Coronary artery (tissue), 2 donors: ENCODE measurements around the gene TMEM238L.

Experiments used
- DNase-seq: peaks from one replicate; pipeline ENCODE4 v3.0.0-alpha.2; 2017; ENCODE audit warnings: low spot score
- H3K27ac ChIP-seq, 2 donors: fragments of 200-600 bp; sonication (generic); one replicate each; pipeline ENCODE4 v1.5.1; 2016 to 2019
- H3K4me3 ChIP-seq: fragments of 200-600 bp; sonication (generic); 2 replicates; pipeline ENCODE4 v1.5.1; 2016; ENCODE audit warnings: mild to moderate bottlenecking, moderate library complexity
- CTCF ChIP-seq: fragments of 200-600 bp; sonication (generic); IDR thresholded peaks from one replicate; pipeline ENCODE4 v1.5.1; 2019; ENCODE audit warnings: antibody characterized with exemption

Gene TMEM238L

GRCh38 chr17:10837921-10838320 lies 34.0 kb upstream of the TMEM238L start, which contains the start of gene PIRT:
PIRT (minus strand) TSS chr17:10838087; CDS start chr17:10825645, 12,442 bp downstream.
- Histone ChIP-seq H3K4me3 (no peak within 1 kb of the TSS), H3K27ac (no peak within 1 kb of the TSS)
- no peak for TF ChIP-seq CTCF
- no peak for DNase-seq

DNA sequence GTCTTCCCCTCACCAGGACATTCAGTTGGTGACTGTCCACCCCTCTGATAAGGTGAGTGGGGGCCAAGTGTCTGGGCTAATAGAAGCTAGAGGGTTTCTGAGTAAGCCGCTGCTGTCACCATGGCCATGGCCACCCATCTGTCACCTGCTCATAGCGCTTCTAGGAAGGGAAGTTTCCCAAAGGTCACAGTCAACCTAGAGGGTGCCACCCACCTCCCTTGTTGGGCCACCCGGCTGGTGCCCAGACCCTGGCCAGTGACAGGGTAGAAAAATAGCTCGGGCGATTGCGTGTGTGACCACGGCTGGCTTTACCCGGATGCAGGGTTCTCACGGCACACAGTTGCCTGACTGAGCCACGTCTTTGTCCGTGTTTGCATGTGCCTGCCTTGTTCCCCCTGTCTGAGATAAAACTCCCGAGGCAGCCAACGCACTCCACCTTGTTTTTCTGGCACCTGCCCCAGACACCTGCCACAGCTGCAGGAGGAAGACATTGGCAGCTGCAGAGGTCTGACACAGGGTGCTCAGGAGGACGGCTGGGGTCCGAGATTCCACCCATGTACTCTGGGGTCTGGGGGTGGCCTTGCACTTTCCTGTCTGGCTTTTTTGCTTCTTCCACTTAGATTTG lies 33.2 kb upstream of the TMEM238L start:
- no peak for TF ChIP-seq CTCF
- no peak overlapping the region for H3K27ac ChIP-seq
- no peak for DNase-seq
- no peak overlapping the region for H3K4me3 ChIP-seq

GRCh38 chr17:10836145-10836544 lies 32.2 kb upstream of the TMEM238L start:
- DNase-seq, result no peak

GRCh38 chr17:10831696-10832095 lies 27.8 kb upstream of the TMEM238L start:
- no peak overlapping the region for H3K4me3 ChIP-seq
- DNase-seq, result no peak
- no peak overlapping the region for H3K27ac ChIP-seq
- TF ChIP-seq CTCF, result no peak

More at GRCh38 chr17:10836145-10836544, 32.2 kb upstream of the TMEM238L start:
- H3K27ac ChIP-seq, result no peak overlapping the region
- no peak overlapping the region for H3K4me3 ChIP-seq
- no peak for TF ChIP-seq CTCF

DNA sequence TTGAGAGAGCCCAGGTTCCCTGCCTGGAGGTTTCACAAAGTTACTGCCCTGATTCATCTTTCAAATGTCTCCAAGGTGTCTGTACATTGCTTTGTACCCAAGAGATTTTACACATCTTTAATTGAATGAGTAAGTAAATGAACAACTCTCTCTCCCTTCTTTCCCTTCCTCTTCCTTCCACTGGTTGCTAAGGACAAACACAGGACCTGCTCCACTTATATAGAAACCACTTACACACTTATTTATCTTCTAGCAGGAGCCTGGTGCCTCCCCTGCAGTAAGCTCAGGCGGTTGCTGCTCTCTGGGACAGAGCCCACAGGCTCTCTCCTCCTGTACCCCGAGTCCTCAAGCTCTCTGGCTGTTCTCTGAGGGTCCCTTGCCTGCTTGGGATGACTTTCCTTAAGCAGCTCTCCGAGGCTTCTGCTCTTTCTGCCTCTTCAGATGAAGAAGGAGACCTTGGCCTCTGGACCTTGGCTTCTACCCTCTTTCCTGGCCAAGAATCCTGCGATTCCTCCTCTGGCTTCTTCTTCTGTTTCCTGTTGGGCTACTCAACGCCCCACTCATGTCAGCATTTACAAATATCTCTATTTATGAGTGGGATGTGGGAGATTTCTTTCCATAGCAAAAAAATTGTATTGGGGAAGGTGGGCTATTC lies 24.1 kb upstream of the TMEM238L start:
- DNase-seq, result no peak
- H3K4me3 ChIP-seq, result no peak overlapping the region
- no peak for TF ChIP-seq CTCF
- H3K27ac ChIP-seq, result no peak overlapping the region

DNA sequence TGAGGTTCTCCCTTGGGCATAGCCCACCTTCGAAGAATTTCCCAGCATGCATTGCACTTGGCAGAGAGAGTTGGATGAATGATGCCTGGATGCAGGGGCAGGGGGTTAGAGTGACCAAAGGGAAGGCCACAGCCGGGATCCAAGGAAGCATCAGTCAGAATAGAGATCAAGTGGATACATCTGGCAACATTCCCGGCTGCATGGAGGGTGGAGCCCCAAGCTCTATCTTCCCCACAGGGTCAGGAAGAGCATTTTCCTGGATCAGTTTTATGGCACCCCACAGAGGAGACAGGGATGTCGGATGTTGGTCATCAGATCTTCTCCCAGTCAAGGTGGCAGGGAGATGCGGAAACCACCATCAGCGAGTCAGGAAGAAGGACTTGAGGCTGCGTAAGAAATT lies 21.0 kb upstream of the TMEM238L start:
- no peak for TF ChIP-seq CTCF
- Histone ChIP-seq H3K4me3 (no peak overlapping the region), H3K27ac (no peak overlapping the region)
- no peak for DNase-seq

- no peak for TF ChIP-seq CTCF
These were observed 17.9 kb upstream of the TMEM238L start for GRCh38 chr17:10821770-10822169.

More at GRCh38 chr17:10821770-10822169, 17.9 kb upstream of the TMEM238L start:
- no peak overlapping the region for H3K27ac ChIP-seq
- DNase-seq, result no peak
- H3K4me3 ChIP-seq, result no peak overlapping the region
